HG03457 (cell line): ENCODE results near the gene WDR90.
"Not testable (repeated sequence)": the region's sequence is repeated elsewhere in the genome, so short reads cannot be mapped to it uniquely, and the experiment has no call there.

Experiments used
- ATAC-seq: cut with Tn5 transposase; IDR thresholded peaks from one replicate; pipeline ENCODE4 v1.9.1; 2021; ENCODE audit warnings: moderate number of reproducible peaks; ENCODE audit not compliant: unreplicated experiment

Gene WDR90

DNA sequence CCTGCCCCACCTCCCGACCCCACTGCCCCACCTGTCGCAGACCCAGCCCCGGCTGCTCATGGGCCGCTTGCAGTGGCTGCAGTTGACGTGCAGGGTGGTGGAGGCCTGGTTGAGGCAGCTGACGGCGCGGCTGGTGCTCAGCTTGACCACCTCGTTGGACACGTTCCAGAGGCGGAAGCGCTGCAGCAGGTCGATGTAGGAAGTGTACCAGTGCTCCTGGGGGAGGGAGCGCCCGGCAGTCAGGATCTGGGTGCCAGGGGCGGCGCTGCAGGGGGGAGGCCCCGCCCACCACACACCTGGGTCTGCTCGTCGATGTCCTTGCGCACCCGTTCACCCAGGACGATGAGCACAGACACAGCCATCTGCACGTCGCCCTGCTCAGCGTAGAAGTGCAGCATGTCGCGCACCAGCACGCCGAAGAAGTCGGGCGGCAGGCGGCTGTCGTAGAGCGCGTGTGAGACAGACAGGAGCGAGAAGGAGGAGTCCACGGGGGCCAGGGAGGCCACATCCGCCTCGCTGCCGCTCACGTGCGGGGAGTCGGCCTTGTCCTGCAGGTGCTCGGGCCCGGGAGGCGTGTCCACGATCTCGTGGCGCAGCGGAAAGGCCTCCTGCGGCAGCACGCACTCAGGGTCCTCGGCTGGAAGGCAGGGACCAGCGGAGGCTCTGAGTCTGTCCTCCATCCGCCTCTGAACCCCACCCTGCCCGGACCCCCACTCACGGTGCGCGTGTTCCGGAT lies 36.0 kb downstream of the WDR90 start:
- ATAC-seq, result no peak

DNA sequence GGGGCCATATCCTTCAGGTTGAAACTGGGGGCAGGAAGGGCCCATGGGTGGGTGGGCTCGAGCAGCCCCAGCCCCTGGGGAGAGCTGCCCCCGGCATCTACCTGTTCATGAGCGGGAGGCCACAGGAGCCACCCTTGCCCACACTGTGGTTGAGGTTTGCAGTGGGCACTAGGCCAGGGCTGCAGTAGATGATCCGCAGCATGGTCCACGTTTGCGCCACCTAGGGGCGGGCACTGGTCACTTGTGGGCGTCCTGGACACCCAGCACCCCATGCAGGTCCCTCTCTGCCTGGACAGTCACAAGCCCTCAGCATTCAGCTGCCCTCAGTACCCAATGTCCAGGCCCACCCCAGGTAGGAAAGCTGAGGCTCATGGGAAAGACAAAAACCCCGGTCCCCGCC lies 36.8 kb downstream of the WDR90 start:
- ATAC-seq, result no peak

DNA sequence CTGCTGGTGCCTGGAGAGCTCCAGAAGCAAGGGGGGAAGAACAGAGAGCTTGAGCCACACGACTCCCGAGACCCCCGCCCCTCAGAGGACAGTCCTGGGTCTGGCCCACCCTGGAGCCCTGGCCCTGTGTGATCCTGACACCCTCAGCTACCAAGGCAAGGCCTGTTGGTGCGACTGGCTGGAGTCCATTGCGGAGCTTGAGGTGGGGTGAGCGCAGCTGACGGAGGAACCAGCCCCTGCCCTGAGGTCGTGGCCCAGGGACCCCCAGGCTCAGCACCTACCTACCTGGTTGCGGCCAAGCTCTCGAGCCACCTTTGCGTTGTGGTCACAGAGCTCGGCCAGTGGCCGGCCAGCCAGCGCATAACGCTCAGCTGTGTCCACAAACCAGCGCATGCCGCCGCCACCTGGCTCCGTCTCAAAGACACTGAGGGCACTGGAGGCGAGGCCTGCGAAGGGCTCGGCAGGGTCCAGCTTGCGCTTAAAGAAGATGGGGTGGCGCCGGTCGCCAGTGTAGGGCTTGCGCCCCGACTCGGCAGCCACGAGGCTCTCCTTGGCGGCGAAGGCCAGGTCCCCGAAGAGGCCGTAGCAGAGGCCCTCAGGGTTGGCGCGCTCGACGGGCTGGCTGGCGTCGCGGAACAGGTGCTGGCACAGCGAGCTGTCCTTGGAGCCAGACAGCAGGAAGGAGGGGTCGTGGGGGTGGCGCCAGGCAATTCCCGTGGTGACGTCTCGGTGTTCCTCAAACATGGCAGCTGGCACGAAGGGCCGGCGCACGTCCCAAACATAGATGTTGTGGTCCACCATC lies 37.5 kb downstream of the WDR90 start:
- ATAC-seq, result no peak

DNA sequence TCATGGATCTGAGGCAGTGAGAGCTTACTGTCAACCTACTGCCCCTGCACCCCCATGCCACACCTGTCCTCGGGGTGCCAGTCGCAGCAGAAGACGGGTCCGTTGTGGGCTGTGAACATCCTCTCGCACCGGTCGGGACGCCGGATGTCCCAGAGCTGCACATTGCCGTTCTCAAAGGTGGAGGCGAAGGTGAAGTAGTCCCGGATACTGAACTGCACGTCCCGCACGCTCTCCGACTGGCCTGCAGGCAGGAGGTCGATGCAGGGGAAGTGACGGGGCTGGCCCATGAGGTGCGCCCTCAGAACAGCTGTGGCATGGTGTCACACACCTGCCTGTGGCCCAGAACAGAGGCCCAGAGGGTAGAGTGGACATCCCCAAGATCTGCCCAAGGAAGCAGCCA lies 38.3 kb downstream of the WDR90 start:
- ATAC-seq, result no peak

DNA sequence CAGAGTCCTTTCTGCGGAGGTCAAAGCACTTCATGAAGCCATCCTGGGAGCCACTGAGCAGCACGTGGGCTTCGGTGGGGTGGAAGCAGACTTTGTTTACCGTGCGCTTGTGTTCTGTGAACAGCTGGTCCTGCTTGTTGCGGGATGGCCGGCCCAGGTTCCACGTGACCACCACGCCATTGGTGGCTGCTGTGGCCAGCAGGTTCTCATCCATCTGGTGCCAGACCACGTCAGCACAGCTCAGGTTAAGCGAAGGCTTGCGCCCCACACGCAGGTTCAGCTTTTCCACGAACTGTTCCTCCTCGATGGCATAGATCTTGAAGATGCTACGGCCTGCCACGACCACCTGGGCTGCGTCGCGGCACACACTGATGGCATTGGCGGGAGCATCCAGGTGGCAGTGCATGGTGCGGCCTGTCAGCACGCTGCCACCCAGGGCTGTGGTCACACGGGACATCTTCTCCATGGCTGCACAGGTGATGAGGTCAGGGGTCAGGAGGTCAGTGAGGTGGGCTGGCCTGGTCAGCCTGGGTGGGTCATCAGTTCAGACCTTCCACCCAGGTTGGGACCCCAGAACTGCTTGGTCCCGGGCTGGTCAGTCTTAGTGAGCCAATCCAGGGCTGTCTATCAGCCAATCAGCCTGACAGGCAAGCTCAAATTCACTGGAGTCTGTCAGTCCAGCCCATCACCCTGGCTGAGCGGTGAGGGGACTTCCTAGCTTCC lies 40.2 kb downstream of the WDR90 start:
- no peak for ATAC-seq

DNA sequence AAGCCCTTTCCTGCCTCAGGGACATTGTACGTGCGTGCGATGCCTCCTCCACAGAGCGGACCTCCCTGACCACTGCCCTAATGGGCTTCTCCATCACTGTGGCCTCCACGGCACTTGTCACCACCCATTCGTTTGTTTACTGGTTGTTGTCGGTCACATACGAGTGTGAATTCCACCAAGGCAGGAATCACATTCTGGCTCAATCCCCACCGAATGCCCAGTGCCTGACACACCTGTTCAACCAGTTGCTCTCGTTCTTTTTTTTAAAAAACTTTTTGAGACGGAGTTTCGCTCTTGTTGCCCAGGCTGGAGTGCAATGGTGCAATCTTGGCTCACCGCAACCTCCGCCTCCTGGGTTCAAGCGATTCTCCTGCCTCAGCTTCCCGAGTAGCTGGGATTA lies 42.1 kb downstream of the WDR90 start:
- not testable (repeated sequence) for ATAC-seq

DNA sequence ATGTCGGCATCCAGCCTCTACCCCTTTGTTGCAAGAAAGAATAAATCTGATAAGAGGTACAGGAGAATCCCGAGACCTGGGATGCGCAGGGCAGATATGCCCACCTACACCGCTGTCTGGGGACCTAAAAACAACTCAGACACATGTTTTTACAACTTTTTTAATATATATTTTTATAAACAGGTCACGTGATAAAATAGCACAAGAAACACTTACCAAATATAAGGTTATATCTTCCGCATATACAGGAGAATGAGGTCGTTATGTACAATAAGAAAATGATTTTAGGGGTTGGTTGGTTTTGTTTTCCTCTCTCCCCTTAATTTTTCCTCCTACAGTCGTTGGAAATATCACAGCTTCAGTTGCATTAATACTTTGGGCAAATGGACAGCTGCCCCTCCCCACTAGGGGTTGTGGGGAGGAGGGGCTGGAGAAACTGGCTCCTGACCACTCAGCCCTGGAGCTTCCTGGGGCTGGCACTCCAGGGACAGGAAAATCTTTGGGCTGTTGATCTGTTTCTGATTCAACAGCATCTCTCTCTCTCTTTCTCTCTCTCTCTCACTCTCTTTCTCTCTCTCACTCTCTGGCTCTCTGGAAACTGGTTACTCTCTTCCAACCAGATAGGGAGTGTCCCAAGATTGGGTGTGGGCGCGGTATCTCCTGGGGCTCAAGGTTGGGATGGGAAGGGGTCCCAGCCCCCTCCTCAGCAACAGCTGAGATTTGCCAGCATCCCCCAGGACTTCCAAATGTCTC lies 43.4 kb downstream of the WDR90 start:
- ATAC-seq, result no peak

DNA sequence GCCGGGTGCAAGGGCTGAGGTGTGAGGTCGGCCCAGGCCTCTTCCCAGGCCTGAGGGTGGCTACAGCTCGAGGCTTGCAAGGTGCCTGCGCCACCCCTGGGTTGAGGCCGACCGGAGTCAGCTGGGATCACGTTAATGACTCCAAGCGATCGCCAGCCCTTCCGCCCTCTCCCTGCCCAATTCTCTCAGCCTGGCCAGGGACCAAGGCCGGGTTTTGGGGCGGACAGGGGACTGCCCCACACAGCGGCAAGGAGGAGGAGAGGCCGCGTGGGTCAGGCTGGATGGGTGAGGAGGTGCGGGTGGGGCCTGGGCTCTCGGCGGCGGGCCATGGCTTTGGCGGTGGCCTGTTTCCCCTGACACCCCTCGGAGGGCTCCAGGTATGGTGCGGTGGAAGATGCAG lies 44.2 kb downstream of the WDR90 start:
- ATAC-seq, result no peak

DNA sequence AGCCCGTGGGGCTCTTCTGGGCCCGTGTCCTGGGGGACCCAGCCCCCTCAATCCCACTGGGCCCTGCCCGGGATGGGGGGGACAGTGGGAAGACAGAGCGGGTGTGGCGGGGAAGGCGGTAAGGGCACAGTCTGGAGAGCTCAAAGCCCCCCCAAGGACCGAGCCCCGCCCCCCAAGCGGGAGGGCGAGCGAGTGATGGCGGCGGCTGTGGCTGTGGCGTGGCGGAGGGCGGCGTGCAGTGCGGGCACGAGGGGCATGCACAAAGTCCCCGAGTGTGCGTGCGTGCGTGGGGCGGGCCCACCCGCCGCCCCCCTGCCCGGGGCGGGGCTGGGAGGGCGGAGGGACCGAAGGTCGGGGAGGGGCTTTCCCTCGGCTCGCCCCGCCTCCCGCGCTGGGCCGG lies 44.6 kb downstream of the WDR90 start:
- ATAC-seq, result no peak

DNA sequence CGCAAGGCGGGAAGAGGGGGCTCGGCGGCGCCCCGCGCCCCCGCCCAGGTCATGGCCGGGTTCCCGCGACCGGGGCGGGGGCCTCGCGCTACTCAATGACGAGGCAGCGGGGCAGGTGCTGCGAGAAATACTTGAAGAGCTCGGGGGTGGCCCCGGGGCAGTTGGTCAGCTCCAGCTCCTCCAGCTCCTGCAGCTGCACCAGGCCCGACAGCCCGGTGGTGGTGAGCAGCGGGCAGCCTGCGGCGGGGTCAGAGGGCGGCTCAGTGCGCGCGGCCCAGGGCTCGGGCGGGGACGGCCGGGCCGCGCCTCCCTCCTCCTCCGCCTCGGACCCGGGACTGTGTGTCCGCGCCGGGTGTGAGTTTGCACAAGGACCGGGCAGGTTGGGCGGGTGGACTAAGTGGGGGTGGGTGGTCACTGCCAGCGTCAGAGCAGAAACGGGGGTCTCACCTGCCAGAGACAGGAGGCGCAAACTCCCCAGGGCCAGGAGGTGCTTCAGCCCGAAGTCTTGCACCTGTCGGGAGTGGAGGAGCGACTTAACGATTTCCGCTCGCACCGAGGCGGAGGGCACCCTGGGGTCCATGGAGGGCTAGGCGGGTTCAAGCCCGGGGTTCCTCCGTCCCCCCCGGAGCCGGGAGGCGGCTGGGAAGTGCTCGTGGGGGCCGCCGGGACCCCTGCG lies 45.2 kb downstream of the WDR90 start:
- ATAC-seq, result no peak

DNA sequence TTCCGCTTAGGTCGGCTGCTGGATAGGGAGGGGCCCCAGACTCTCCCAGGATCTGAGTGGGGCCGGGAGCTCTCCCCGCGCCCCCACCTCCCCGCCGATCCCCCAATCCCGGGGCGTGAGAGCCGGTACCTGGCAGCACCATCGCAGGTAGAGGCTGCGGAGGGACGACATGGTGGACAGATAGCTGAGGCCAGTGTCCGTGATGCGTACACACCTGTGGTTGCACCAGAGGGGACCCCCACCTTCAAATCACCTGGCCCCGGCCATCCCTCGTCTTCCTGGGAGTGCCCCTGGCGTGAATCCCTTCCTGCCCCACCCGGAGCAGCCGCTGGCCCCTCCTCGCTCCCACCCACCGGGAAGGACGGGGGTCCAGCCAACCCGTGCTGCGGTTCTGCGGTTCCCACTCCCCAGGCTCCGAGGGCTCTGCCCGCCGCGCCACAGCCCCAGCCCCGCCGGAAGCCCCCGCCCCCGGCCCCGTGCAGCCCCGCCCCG lies 45.7 kb downstream of the WDR90 start:
- no peak for ATAC-seq

DNA sequence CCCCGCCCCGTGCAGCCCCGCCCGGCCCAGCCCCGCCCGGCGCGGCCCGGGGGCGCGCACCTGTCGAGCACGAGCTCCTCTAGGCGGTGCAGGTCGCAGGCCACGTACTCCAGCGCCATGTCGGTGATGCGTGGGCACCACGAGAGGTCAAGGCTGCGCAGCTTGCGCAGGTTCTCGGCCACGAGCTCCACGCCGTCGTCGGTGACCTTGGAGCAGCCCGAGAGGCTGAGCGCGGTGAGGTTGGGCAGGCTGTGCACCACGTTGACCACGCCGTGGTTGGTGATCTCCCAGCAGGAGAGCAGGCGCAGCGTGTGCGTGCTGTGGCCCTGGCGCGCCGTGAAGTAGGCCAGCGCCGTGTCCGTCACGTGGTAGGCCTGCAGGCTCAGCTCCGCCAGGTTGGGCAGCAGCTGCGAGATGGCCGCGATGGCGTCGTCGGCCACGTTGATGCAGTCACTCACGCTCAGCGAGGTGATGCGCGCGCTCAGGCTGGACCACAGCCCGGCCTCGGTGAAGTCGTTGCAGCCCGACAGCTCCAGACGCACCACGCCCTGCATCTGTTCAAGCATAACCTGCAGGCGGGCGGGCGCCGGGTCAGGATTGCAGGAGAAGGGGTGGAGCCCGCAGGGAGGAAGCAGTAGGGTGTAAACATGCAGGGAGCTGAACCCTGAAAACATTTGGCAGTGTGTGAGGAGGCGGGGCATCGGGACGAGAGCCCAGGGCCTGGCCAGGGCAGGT lies 46.4 kb downstream of the WDR90 start:
- ATAC-seq, result no peak

DNA sequence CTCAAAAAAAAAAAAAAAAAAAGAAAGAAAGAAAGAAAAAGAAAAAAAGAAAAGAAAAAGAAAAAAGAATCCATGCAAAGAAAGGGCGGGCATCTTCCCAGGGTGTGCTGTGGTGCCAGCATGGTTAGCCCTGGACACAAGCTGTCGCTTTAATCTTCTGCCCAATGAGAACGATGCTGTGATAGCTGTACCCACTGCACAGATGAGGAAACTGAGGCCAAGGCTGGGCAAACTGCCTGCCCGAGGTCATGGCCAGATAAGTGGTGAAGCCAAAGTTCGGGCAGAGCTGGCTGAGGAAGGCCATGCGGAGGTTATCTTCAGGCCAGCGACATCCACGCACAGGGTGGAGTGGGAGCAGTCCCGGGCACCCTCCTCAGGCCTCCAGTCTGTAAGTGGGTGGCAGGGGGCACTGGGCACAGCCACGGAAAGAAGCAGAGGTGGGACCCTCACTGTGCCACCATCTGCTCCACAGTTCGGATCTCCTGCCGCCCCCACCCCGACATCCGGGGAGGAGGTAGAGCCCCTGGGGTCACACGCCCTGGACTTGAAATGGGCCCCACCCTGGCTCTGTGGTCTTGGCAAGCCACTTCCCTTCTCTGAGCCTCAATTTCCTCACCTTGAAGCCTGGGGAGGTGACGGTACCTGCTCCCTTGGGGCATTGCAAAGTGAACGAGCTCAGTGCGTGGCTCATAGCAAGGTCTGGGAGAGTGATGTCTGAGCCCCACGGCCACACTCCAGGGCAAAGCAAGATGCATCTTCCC lies 49.9 kb downstream of the WDR90 start:
- ATAC-seq, result no peak

DNA sequence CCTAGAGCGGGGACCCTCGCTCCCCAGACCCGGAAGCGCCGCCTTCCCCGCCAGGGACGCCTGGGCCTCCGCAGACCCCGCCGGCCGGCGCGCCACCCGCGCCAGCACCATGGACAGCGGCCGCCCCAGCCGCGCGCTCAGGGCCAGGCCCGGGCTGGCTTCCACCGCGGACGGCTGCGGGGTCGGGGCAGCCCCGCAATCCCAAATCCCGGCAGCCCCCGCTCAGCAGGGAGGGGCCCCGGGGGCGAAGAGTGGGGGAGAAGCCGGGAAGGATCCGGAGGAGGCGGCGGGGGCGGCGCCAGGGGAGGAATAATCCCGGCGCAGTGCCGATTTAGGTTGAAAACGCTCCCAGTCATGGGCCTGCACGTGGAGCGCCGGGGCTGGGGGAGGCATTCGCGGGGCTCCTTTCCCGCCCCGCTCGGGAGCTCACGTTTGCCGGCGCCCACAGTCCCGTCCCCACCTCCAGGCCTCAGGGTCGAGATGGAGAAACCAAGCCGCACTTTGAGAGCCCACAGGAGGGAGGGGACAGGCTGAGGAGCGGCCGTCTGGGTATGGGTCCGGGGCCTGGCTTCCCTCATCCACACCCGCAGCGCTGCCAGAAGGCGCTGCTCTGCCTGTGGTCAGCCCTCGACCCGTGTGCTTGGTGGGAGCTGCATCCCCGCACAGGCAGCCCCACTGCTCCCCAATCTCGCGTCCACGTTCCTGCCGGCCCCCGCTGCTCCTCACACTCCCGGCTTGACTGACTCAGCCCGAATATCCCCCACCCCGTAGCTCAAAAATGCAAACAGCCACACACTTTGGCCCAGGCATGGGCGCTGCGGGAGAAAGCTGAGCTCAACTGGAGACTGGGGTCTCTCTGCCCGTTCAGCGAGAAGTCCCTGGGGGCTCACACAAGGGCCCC lies 51.8 kb downstream of the WDR90 start:
- ATAC-seq, result no peak

DNA sequence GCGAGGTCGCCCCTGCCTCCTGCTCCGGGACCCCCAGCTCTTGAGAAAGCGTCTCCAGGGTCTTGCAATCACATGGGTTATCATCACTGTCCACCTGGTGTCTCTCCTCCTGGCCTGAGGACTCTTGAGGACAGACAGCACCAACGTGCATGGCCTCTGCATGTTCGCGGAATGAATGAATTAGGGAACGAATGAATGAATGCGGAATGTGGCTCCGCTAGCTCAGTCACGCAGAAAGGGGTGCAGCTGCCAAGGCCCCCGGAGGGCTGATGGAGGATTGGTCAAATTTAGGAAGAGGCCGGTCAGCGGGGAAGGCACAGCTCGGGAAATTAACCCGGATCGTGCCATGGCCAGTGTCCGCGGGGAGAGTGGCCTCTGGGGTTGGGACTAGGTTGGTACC lies 53.2 kb downstream of the WDR90 start:
- ATAC-seq, result no peak

DNA sequence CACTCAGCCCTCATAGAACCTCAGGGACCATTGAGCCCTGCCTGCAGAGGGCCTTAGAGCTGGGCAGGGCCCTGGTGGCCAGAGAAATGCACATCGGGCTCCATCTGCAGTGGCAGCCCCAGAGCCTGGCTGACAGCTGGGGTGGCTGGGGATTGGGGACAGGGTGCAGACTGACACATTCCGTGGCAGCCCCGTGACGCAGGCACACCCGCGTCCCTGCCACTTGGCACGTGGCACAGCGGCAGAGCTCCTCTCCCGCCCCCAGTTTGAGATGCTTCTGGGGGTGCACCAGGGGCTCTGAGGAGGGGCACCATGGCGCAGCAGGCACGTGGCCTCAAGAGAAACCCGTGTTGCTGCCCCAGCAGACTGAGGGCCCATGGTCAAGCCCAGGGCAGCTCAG lies 54.2 kb downstream of the WDR90 start:
- no peak for ATAC-seq

DNA sequence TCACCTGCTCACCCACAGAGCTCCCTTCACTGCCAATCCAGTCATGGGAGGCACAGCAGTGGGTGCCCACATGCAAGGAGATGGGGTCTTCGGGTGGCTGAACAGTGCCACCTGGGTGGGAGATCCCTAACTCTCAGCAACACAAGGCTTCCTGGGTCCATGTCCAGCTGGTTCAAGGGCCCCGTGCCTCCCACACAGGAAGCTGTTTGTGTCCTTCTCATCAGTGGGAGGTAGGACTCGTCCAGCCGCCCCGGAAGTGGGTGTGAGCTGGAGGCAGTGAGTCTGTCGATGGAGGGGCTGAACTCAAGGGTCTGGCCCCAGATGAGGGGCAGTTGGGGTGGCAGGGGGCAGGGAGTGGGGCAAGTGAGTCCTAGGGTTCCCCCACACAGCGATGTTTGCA lies 54.9 kb downstream of the WDR90 start:
- no peak for ATAC-seq
